GM19372 (cell line): ENCODE measurements around the gene NPBWR2.

Experiments
- ATAC-seq: cut with Tn5 transposase; IDR thresholded peaks from one replicate; pipeline ENCODE4 v1.9.1; 2021; ENCODE audit warnings: mild to moderate bottlenecking, low read depth, moderate library complexity; ENCODE audit not compliant: unreplicated experiment

NPBWR2 gene

DNA sequence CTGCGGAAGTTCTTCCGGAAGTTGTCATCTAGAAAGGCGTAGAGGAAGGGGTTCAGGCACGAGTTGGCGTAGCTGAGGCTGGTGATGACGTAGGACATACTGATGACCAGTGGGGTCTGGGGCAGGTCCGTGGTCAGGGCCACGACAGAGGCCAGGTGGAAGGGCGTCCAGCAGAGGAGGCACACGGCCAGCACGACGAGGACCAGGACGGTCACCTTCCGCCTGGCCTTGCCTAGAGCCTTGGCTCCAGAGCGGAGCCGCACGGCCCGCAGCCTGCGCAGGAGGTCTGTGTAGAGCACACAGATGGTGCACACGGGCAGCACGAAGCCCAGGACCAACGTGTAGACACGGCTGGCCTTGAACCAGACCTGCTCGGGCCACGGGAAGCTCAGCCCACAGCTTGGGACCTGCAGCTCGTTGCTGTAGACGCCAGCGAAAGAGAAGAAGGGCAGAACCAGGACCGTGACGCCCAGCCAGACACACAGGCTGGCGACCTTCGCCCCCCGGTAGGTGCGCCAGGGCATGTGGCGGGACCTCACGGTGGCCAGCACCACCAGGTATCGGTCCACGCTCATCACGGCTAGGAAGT, 1.4 kb downstream of the NPBWR2 start:
- no peak for ATAC-seq

DNA sequence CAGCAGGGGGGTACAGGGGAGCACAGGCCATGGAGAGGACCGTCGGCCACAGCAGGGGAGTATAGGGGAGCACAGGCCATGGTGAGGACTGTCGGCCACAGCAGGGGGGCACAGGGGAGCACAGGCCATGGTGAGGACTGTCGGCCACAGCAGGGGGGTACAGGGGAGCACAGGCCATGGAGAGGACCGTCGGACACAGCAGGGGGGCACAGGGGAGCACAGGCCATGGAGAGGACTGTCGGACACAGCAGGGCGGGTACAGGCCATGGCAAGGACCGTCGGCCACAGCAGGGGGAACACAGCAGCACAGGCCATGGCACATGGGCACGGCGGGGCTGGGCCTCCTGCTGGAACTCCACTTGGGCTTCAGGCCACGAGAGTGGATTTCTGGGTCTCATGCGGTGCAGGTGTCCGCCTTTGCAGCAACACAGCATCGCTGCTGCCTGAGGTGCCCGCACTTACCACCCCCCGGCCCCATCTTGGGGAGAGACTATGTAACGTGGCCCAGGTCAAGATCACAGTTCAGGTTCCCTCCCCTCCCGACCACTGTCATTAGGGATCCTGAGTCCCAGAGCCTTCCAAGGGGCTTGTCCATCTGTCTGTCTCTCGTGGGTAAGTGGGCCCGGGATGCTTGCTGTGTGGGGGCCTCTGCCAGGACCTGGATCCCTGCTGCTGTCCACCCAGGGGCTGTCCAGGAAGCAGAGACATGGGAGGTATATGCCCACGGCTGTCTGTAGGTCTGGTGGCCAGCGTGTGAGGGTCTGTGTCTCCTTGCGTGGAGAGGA, 2.5 kb downstream of the NPBWR2 start:
- ATAC-seq, result no peak

DNA sequence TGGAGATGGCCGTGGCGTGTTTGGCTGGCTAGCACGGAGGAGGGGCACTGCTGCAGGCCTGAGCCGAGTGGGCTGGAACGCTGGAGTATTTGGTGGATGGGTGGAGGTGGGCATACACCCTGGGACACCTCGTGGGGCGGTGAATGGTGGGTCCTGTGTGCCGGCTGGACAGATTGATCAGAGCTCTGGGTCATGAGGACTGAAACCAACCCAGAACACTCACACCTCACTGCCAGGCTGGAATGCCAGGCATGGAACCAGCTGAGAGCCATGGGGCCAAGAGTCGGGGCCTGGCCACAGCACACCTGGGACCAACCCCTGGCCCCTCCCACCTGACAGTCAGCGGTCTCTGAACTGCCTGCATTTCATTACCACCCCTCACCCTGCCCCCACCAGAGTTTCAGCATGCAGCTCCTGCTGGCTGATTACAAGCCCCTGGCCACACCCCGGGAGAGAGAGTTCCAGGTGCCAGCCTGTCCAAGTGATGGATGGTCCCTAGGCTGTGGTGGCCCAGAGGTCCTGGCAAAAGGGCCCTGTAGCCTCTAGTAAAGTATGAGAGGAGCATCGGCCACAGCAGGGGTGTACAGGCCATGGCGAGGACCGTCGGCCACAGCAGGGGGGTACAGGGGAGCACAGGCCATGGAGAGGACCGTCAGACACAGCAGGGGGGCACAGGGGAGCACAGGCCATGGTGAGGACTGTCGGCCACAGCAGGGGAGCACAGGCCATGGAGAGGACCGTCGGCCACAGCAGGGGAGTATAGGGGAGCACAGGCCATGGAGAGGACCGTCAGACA, 3.3 kb downstream of the NPBWR2 start:
- no peak for ATAC-seq

DNA sequence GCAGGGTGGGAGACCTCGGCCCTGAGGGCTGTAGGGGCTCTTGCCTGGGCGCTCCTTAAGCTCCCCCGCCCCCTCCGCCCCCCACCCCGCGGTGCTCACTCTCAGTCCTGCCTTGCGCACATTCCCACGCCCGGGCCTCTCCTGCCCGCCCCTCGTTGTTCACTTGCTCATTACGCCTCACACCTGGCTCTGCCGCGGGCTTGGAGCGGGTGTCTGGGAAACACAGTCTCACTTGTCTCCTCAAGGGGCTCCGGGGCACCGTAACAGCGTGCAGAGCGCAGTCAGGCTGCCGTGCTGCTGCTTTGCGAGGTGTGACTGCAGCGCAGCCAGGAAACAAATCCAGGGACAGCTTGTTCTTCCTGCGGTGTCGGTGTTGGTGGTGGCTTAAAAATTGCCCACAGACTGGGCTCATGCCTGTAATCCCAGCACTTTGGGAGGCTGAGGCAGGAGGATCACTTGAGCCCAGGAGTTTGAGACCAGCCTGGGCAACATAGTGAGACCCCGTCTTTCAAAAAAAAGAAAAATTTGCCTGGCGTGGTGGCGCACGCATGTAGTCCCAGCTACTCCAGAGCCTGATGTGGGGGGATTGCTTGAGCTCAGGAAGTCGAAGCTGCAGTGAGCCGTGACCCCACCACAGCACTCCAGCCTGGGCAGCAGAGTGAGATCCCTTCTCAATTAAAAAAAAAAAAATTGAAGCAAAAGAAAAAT, 4.6 kb downstream of the NPBWR2 start:
- no peak for ATAC-seq

DNA sequence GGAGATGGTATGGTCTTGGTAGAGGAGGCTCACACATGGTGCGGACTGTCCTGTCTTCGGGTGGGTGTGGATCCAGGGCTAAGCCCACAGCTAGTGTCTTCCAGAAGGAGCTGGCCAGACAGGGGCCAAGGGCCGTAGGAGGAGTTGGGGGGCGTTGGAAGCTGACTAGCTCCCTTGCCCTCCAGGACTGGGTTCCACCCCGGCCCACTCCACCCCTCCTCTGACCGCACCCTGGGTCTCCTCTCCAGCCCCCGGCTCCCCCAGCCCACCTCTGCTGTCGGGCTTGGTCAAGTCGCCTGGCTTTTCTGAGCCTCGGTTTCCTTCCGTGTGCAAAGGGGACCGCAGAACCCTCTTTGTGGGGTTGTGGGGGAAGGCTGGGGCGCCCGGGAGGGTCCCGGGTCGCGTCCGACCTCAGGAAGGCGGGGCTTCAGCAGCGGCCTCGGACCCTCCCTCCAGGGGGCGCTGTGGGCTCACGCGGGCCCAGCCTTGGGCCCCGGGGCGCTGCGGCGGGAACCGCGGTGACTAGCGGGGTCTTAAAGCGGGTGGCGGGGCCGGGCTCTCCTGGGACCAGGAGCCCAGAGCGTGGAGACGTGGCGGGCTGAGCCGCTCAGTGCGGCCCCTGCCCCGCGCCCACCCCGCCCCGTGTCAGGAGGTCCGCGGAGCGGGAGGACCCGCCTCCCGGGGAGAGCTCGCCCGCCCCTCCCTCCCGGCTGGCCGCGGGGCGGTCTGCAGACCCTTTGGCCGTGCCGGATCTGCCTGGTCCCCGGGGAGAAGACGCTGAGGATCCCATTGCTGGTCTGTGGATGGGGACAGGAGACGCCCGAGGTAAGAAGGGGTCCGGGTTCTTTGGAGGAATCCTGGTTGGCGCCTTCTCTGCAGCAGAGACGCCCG, 5.4 kb downstream of the NPBWR2 start:
- no peak for ATAC-seq

DNA sequence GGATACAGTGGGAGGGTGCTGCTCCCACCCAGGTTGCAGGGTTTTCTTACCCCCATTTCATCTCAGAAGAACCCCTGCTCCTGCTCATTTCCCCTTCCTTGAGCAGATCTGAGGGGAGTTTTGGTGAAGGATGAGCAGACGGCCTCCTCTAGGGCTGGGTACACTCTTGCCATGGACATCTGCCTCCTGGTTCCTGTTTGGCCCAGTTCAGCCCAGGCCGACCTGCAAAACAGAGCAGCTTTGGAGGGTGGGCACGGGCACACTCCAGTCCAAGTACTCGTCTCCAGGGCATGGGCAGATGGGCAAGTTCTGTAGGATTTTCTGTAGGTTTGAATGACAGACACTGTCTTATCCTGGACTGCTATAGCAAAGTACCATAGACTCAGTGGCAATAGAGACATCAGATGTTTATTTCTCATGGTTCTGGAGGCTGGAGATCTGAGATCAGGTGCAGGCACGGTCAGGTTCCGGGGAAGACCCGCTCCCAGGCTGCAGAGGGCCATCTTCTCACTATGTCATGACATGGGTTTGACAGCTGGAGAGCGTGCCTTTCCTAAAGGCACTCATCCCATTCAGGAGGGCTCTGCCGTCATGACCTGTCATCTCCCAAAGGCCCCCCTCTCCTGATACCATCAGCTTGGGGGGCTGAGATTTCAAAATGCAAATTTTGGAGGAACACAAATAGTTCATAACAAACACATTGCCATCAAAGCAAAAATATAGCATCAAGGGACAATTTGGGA, 6.2 kb downstream of the NPBWR2 start:
- no peak for ATAC-seq

DNA sequence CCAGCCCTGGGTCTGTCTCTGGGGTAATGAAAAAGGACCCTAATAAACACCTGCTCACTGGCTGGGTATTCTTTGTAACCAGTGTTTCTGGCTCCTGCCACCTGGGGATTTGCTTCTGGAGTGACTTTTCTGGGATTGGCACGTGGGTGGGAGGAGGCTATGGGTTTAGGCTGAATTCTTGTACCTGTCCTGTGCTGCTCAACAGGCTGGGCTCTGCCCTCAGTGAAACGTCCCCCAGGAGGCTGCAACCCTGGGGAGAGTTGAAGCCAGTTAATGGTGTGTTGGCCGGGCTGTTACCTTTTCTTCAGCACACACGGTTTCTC, 6.8 kb downstream of the NPBWR2 start:
- no peak for ATAC-seq

DNA sequence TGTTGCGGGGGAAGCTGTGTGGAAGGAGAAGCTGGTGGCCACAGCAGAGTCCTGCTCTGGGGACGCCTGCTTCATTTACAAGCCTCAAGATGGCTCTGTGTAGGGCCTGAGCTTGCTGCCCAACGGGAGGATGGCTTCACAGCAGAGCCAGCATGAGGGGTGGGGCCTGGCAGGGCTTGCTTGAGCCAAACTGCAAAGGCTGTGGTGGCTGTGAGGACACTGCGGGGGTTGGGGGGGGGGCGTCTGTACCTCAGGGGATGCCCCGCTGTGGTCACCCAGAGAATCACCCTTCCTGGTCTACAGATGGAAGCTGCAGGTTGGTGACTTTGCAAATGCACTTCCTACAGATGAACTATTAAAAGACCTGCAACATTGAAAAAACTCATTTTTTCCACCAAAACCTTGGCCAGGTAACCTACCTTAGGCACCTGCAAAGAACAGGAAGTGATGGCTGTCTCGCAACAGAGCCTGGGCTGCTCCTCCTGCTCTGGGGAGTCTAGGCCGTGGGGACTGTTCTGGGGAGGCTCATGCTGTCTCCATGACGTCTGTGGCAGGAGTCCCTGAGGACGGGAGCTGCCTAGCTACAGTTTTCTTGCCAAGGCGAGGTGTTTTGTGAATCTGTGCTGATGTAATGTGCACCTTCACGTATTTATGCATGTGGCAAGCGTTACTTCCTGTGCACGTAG, 7.3 kb downstream of the NPBWR2 start:
- no peak for ATAC-seq

DNA sequence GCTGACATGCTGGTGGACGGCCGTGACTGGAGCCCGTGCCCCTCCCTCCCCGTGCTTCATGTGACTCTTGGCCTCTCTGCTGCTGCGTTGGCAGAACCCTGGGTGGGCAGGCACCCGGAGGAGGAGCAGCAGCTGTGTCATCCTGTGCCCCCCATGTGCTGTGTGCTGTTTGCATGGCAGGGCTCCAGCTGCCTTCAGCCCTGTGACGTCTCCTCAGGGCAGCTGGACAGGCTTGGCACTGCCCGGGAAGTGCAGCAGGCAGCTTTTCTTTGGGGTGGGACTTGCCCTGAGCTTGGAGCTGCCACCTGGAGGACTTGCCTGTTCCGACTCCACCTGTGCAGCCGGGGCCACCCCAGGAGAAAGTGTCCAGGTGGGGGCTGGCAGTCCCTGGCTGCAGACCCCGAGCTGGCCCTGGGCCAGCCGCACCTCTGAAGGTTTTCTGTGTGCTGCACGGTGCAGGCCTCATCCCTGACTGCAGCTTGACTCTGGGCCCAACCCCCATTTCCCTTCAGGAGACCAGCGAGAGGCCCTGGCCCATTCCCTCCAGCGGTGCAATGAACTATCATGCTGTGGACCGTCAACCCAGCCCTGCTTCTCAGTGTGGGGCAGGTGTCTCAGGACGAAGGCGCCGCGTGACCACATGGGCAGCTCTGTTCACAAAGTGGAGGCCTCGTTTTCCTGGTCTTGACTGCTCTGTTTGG, 8.1 kb downstream of the NPBWR2 start:
- no peak for ATAC-seq

DNA sequence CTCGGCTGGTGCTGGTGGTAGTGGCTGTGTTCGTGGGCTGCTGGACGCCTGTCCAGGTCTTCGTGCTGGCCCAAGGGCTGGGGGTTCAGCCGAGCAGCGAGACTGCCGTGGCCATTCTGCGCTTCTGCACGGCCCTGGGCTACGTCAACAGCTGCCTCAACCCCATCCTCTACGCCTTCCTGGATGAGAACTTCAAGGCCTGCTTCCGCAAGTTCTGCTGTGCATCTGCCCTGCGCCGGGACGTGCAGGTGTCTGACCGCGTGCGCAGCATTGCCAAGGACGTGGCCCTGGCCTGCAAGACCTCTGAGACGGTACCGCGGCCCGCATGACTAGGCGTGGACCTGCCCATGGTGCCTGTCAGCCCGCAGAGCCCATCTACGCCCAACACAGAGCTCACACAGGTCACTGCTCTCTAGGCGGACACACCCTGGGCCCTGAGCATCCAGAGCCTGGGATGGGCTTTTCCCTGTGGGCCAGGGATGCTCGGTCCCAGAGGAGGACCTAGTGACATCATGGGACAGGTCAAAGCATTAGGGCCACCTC, 8.8 kb downstream of the NPBWR2 start:
- ATAC-seq, result no peak

DNA sequence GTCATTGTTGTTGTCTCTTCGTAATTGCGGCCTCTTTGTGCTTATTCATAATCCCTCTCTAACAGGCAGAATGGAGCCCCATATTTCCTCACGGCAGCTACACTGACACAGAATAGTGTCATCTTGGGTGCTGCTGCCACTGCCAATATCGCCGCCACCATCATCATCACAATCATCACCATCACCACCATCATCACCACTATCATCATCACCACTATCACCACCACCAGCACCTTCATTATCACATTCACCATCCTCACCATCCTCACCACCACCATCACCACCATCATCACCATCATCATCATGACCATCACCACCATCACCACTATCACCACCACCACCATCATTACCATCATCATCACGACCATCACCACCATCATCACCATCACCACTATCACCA, 10.8 kb downstream of the NPBWR2 start:
- no peak for ATAC-seq

DNA sequence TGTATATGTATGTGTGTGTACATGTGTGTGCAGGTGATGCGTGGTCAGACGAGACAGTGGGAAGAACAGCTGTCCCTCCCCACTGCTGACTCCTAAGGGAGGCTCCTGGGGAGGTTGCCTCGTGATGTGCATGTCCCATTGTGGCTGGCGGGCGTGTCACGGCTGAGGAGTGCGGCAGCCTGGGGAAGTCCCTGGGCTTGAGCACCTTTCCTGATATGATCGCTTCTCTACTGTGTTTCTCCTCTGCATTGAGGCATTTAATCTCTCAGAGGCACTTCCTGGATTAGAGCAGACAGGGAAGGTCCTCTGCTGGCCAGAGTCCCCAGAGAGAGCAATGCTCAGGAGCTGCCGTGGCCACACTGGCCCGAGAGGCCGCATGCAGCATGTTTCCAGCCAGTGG, 11.4 kb downstream of the NPBWR2 start:
- no peak for ATAC-seq

DNA sequence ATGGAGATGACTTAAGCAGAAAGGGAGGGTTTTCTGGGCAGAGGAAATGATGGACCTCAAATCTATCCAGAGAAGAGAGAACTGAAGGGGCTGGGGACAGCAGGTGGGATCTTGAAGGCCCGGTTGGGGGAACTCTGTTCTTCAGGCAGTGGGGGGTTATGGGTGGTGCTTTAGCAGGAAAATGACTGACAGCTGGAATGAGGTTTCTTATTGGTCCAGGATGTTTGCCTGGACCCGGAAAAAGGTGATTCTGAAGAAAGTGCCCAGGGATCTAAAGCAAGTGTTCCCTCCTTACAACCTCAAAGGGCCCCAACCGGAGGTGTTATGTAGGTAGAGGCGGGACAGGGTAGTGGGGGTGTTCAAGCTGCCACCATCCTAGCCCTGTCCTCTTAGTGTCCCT, 11.9 kb downstream of the NPBWR2 start:
- ATAC-seq, result no peak

DNA sequence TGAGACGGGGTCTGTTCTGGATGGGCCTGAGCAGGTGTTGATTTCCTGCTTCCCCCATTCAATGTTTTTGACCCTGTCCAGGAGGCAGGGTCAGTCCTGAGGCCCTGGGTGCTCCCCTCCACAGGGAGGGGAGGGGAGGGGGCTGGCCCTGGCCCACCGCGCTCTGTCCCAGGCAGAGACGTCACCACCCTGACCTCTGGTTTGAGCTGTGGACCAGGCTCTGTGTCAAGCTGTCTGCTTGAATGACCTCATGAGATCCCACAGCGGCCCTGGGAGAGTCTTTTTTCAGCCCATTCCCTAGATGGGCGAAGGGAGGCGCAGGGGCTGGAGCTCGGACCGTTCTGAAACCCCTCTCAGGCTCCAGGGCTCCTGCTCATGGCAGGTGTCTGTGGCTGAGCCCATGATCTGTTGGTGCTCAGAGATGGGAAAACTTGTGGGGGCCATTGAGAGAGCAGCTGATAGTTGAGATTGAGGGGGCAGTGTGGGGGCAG, 14.3 kb downstream of the NPBWR2 start:
- ATAC-seq, result no peak

DNA sequence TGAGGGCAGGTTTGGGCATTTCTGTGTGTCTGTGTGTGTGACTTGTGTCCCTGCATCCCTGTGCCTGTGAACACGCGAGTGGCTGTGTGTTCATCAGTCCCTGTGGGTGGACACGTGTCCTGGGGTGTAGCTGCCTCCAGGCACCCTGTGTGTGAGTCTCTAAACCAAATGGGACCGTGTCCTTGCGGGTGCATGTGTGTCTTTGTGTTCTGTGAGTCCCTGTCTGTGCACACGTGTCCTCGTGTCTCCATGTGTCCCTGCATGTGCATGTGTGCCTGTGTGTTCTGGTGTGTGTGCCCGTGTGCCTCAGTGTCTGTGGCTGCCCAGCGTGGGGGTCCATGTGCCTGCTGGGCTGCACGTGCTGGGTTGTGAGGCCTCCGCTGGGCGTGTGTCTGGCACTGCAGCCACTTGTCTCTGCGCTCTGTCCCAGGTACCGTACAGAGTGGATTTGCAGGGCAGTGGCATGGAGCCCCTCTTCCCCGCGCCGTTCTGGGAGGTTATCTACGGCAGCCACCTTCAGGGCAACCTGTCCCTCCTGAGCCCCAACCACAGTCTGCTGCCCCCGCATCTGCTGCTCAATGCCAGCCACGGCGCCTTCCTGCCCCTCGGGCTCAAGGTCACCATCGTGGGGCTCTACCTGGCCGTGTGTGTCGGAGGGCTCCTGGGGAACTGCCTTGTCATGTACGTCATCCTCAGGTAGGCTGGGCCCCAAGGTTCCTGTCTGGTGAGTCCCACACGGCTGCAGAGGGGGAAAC, 14.9 kb downstream of the NPBWR2 start:
- ATAC-seq, result no peak

DNA sequence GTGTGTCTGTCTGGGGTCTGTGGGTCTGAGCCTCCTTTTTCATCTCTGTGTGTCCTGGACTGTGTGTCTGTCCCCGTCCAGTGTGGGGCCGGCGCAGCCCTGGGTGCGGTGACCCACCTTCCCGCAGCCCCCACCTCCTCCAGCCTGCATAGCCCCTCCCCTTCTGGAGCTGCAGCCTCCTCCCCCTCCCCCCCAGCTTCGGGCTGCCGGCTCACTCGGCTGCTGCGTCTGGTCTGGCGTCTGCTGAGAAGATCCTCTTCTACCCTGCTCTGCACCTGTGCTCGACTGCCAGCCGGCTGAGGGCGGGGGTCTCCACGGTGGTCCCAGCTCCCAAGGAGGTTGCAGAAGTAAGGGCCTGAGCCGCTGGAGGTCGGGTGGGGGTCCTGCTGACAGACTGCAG, 15.6 kb downstream of the NPBWR2 start:
- ATAC-seq, result no peak

DNA sequence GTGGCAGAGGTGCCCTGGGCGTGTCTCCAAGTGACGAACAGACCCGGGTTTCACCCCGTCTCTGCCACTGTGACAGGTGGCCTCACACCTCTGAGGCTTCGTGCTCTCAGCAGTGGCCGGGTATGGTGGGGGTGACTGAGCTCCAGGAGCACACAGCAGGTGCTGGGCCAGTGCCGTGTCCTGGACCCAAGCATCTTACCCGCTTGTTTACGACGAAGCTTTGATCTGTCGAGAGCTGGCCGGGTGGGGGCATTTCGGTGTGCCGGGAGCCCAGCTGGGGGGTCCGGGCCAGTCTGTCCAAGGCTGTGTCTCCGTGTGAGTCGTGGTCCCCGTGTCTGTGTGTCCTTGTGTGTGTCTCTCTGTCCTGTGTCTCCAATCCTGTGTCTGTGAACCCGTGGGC, 16.0 kb downstream of the NPBWR2 start:
- no peak for ATAC-seq
